ENCODE data around the gene ADCY9. TPM values are rescaled to one million over a fixed set of nuclear protein-coding genes. Genes with fewer than 3 reads are reported as not detected.
"Not testable (repeated sequence)": the region's sequence is repeated elsewhere in the genome, so short reads cannot be mapped to it uniquely, and the experiment has no call there.

ADCY9 gene
- total and polyA plus RNA-seq, 8 donors, result 9.8 to 61.1 (median 12.9) TPM

DNA sequence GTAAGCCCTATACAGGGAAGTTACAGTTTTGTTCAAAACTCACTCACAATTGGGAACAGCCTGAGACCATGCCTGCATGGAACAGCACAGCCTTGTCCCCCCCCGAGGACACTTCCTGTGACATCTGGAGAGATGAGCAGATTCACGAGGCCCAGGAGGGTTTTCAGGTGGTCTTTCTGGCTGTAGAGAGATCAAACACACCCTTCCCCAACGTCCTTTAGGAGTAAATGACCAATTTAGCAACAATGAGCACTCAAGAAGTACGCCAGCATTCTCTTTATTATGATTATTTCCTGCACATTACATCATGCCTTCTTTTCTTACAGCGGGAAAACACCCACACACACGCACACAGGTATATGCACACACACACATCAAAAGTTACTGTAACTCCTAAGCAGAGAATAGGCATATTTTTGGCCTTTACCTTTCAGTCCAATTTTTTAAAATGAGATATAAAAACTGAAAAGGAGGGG, 39.0 kb downstream of the ADCY9 start:
- intact Hi-C loops (cut with DNase I), result no loop called here
- H3K4me1 ChIP-seq, result no peaks in the 10 kb centered on the region
- TF ChIP-seq, protein P1, sequence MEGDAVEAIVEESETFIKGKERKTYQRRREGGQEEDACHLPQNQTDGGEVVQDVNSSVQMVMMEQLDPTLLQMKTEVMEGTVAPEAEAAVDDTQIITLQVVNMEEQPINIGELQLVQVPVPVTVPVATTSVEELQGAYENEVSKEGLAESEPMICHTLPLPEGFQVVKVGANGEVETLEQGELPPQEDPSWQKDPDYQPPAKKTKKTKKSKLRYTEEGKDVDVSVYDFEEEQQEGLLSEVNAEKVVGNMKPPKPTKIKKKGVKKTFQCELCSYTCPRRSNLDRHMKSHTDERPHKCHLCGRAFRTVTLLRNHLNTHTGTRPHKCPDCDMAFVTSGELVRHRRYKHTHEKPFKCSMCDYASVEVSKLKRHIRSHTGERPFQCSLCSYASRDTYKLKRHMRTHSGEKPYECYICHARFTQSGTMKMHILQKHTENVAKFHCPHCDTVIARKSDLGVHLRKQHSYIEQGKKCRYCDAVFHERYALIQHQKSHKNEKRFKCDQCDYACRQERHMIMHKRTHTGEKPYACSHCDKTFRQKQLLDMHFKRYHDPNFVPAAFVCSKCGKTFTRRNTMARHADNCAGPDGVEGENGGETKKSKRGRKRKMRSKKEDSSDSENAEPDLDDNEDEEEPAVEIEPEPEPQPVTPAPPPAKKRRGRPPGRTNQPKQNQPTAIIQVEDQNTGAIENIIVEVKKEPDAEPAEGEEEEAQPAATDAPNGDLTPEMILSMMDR (IDR thresholded peaks at IDR 0.05), result no peak
- no peak for ATAC-seq
- H3K9me3 ChIP-seq, result no peaks in the 10 kb centered on the region
- no peak for DNase-seq
- H3K36me3 ChIP-seq, result no peaks in the 10 kb centered on the region
- H3K27ac ChIP-seq, result no peak overlapping the region
- H3K27me3 ChIP-seq, result no peaks in the 10 kb centered on the region
- H3K4me3 ChIP-seq, result no peak overlapping the region

DNA sequence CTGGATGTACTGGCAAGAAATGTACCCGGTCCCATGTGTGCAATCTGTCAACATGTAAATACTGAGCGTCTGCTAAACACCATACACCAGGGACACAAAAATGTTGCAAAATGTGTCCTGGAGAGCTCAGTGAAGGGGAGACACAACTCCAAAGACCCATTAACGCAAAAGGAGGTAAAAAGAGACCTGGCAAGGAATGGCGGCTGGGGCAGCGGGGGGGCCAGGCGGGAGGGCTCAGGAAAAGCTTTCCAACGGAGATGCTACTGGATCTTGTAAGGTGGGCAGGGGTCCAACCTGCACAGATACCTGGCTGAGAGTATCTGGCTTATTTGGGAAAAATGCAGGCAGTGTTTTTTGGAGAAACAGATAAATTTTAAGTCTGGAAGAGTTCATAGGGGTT, 40.7 kb downstream of the ADCY9 start:
- Histone ChIP-seq H3K27me3 (no peaks in the 10 kb centered on the region), H3K27ac (no peak overlapping the region), H3K4me3 (no peak overlapping the region), H3K9me3 (no peaks in the 10 kb centered on the region), H3K4me1 (no peaks in the 10 kb centered on the region), H3K36me3 (no peaks in the 10 kb centered on the region)
- intact Hi-C loops (cut with DNase I), result no loop called here
- ATAC-seq (no peak), DNase-seq (no peak)
- TF ChIP-seq, protein P1 (IDR thresholded peaks at IDR 0.05), result no peak

DNA sequence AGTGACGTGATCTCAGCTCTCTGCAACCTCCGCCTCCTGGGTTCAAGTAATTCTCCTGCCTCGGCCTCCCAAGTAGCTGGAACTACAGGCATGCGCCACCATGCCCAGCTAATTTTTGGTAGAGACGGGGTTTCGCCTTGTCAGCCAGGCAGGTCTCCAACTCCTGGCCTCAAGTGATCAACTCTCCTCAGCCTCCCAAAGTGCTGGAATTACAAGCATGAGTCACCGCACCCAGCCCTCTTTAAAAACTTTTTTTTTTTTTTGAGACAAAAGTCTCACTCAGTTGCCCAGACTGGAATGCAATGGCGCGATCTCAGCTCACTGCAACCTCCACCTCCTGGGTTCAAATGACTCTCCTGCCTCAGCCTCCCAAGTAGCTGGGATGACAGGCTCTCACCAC, 43.1 kb downstream of the ADCY9 start:
- H3K4me1 ChIP-seq; DNase-seq; H3K9me3 ChIP-seq; H3K4me3 ChIP-seq; H3K36me3 ChIP-seq; H3K27ac ChIP-seq; intact Hi-C loops (cut with DNase I); H3K27me3 ChIP-seq: not testable (repeated sequence)
- ATAC-seq, result peak; percentile 73

DNA sequence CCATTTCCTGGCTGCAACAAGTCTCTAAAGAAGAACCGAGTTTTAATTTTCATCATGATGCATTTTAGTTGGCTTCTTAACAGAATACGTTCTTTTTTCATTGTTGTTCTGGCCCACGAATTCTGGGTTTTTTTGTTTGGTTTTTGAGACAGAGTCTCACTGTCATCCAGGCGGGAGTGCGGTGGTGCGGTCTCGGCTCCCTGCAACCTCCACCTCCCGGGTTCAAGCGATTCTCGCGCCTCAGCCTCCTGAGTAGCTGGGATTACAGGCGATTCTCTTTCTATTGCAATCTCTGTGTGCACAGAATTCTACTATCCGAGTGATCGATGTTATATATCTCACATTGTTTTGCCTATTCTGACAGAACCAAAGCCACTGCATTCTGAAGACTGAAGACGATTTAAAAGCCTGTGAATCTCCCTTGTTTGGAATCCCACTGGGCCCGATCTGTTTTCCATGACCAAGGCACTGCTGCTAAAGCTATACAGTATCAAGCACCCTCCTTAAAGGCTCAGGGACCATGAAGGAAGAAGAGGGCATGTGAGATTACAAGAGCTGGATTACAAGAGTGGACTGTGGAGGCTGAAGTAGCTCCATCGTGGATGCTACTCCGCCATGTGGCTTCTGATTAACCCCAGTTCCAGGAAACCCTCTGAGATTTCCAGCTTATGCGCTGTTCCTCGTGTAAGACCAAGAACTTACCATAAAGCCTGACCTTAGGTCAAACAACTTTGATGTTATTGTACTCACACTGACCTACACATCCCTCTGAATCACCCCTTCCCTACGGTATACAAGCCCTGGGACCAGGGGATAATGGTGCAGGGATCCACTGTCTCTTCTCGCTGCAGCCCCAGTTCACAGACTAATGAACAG, 44.3 kb downstream of the ADCY9 start:
- intact Hi-C loops (cut with DNase I), result no loop called here
- Histone ChIP-seq H3K9me3 (no peaks in the 10 kb centered on the region), H3K4me1 (no peaks in the 10 kb centered on the region), H3K27me3 (no peaks in the 10 kb centered on the region), H3K36me3 (no peaks in the 10 kb centered on the region), H3K4me3 (no peak overlapping the region), H3K27ac (no peak overlapping the region)
- ATAC-seq (no peak), DNase-seq (no peak)
- TF ChIP-seq, protein P1 (IDR thresholded peaks at IDR 0.05), result no peak

DNA sequence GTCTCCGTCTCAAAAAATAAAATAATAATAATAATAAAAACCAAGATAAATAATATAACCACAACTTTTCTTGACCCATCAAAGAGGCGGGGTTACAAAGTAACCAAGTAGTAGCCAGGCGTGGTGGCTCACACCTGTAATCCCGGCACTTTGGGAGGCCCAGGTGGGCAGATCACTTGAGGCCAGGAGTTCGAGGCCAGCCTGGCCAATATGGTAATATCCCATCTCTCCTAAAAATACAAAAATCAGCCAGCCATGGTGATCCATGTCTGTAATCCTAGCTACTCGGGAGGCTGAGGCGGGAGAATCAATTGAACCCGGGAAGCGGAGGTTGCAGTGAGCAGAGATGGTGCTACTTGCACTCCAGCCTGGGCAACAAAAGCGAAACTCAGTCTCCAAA, 45.3 kb downstream of the ADCY9 start:
- DNase-seq, result no peak
- Histone ChIP-seq H3K27me3 (no peaks in the 10 kb centered on the region), H3K4me3 (no peak overlapping the region), H3K27ac (no peak overlapping the region), H3K9me3 (no peaks in the 10 kb centered on the region), H3K36me3 (no peaks in the 10 kb centered on the region), H3K4me1 (no peaks in the 10 kb centered on the region)
- TF ChIP-seq, protein P1 (IDR thresholded peaks at IDR 0.05), result no peak
- intact Hi-C loops (cut with DNase I), result no loop called here
- no peak for ATAC-seq

Measured in left lung (tissue), 10 donors.